ENCODE measurements around the gene CIPC. TPM values are rescaled to one million over a fixed set of nuclear protein-coding genes. Genes with fewer than 3 reads are reported as not detected.

The CIPC gene
- total and polyA plus RNA-seq, 2 donors (not counting 1 experiment from before 2014, with no cell fraction given), result 13.3 to 47.0 TPM

DNA sequence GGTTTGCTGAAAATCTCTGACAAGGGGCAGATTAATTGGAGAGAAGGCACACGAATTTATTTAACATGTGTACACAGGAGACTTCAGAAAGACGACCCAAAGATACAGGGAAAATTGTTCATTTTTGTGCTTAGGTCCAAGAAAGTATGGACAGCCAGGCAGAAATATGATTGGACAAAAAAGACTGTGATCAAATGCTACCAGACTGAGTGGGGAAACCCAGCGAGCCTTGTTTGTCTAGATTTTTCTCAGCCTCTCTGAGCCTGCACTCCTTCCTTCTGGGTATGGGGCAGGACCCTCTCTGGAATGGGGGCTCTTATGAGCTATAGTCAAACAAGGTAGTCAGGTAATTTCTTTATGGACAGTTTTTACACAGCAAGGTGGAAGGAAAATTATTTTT is 10.4 kb upstream of the CIPC start:
- Mint-ChIP-seq H3K27me3 (peaks cover 5% of the 10 kb centered on the region), H3K27ac (no peak overlapping the region), H3K4me3 (no peak overlapping the region), H3K9me3 (ENCODE audit: insufficient read depth) (peaks cover 6% of the 10 kb centered on the region), H3K4me1 (peaks cover 15% of the 10 kb centered on the region)
- Histone ChIP-seq H3K9me3 (ENCODE audit: control extremely low read depth in 1 of 3, control insufficient read depth in 2 of 3, insufficient read depth in 1 of 3, low read length in 2 of 3) (peaks cover 2 to 18% (median 10%) of the 10 kb centered on the region in 3 donors), H3K36me3 (replicated peaks in 1 of 2; ENCODE audit: control extremely low read depth in 1 of 2, control insufficient read depth in 1 of 2, extremely low read depth in 1 of 2, insufficient read depth in 2 of 2, low read length in 1 of 2) (no peaks in the 10 kb centered on the region), H3K4me3 (ENCODE audit: control extremely low read depth in 1 of 5, extremely low read depth in 1 of 5, insufficient read depth in 1 of 5, low read depth in 2 of 5, low read length in 4 of 5) (no peak overlapping the region), H3K9ac (ENCODE audit: low read length) (no peak overlapping the region), H3K27me3 (replicated peaks in 1 of 4; ENCODE audit: control extremely low read depth in 1 of 4, control insufficient read depth in 3 of 4, insufficient read depth in 4 of 4, low read length in 3 of 4) (no peaks in the 10 kb centered on the region), H3K4me2 (replicated peaks; ENCODE audit: low read depth, low read length, poor library complexity, severe bottlenecking) (no peak overlapping the region), H3K79me2 (ENCODE audit: control insufficient read depth, insufficient read depth, low read length) (no peaks in the 10 kb centered on the region), H4K20me1 (ENCODE audit: control insufficient read depth, insufficient read depth, low read length, poor library complexity, severe bottlenecking) (no peaks in the 10 kb centered on the region), H3K27ac (ENCODE audit: low read length in 2 of 2) (no peak overlapping the region), H3K4me1 (ENCODE audit: control insufficient read depth in 2 of 2, insufficient read depth in 2 of 2, low read length in 2 of 2) (peaks cover 0 to 4% of the 10 kb centered on the region in 2 donors), H2AFZ (ENCODE audit: insufficient read depth, low read depth, low read length, poor library complexity, severe bottlenecking) (no peak overlapping the region)
- 83% methylated on average over 1 of the region's 3 CpGs for WGBS (ENCODE audit: insufficient coverage)
- ChIA-PET POLR2A (no interaction called here), CTCF (interaction anchor here (1.4 kb wide), 3 partner anchors 14 to 377 kb away, joined by 3 to 5 read pairs (median 3); no protein-coding TSS in a partner anchor)
- DNase-seq (no peak), ATAC-seq (ENCODE audit: low read depth) (no peak)
- TF ChIP-seq CTCF (IDR thresholded peaks at IDR 0.05), result no peak
- no peak for TF ChIP-seq EZH2 (IDR thresholded peaks at IDR 0.05; ENCODE audit: borderline replicate concordance, insufficient read depth, low read depth, low read length, poor library complexity, severe bottlenecking)
- intact Hi-C loops (cut with micrococcal nuclease), result no loop called here

- Histone ChIP-seq H3K4me3 (ENCODE audit: control extremely low read depth in 1 of 5, extremely low read depth in 1 of 5, insufficient read depth in 1 of 5, low read depth in 2 of 5, low read length in 4 of 5) (no peak overlapping the region), H3K4me1 (ENCODE audit: control insufficient read depth in 2 of 2, insufficient read depth in 2 of 2, low read length in 2 of 2) (peaks cover 0 to 4% of the 10 kb centered on the region in 2 donors), H3K27ac (ENCODE audit: low read length in 2 of 2) (no peak overlapping the region), H3K79me2 (ENCODE audit: control insufficient read depth, insufficient read depth, low read length) (no peaks in the 10 kb centered on the region), H3K36me3 (replicated peaks in 1 of 2; ENCODE audit: control extremely low read depth in 1 of 2, control insufficient read depth in 1 of 2, extremely low read depth in 1 of 2, insufficient read depth in 2 of 2, low read length in 1 of 2) (no peaks in the 10 kb centered on the region), H3K4me2 (replicated peaks; ENCODE audit: low read depth, low read length, poor library complexity, severe bottlenecking) (no peak overlapping the region), H3K9ac (ENCODE audit: low read length) (no peak overlapping the region), H4K20me1 (ENCODE audit: control insufficient read depth, insufficient read depth, low read length, poor library complexity, severe bottlenecking) (no peaks in the 10 kb centered on the region), H3K9me3 (ENCODE audit: control extremely low read depth in 1 of 3, control insufficient read depth in 2 of 3, insufficient read depth in 1 of 3, low read length in 2 of 3) (peaks cover 2 to 18% (median 10%) of the 10 kb centered on the region in 3 donors), H2AFZ (ENCODE audit: insufficient read depth, low read depth, low read length, poor library complexity, severe bottlenecking) (no peak overlapping the region), H3K27me3 (replicated peaks in 1 of 4; ENCODE audit: control extremely low read depth in 1 of 4, control insufficient read depth in 3 of 4, insufficient read depth in 4 of 4, low read length in 3 of 4) (no peaks in the 10 kb centered on the region)
- Mint-ChIP-seq H3K9me3 (ENCODE audit: insufficient read depth) (peaks cover 6% of the 10 kb centered on the region), H3K4me3 (no peak overlapping the region), H3K27me3 (peaks cover 5% of the 10 kb centered on the region), H3K27ac (no peak overlapping the region), H3K4me1 (peaks cover 9% of the 10 kb centered on the region)
- no peak for ATAC-seq (ENCODE audit: low read depth)
- no peak for TF ChIP-seq CTCF (IDR thresholded peaks at IDR 0.05)
- TF ChIP-seq EZH2 (IDR thresholded peaks at IDR 0.05; ENCODE audit: borderline replicate concordance, insufficient read depth, low read depth, low read length, poor library complexity, severe bottlenecking), result no peak
- ChIA-PET CTCF (interaction anchor here (1.4 to 30.2 kb wide), 2 partner anchors 37 to 378 kb away, joined by 3 to 757 read pairs; no protein-coding TSS in a partner anchor), POLR2A (no interaction called here)
- intact Hi-C loops (cut with micrococcal nuclease), result no loop called here
- 79% methylated on average over 3 of the region's 5 CpGs for WGBS (ENCODE audit: insufficient coverage)
- DNase-seq, result no peak
Measured at GRCh38 chr14:77088219-77088618, 9.8 kb upstream of the CIPC start.

Data from B cell (primary cell).